Activated CD4-positive, CD25-positive, alpha-beta regulatory T cell treated with anti-CD3 and anti-CD28 coated beads, Interleukin-2, amount 50 U/mL, for 24 hours (primary cell): ENCODE measurements around the gene ATP6V0E1.
"Not testable (repeated sequence)": the region's sequence is repeated elsewhere in the genome, so short reads cannot be mapped to it uniquely, and the experiment has no call there.

Experiments used
- ATAC-seq, 2 donors: fragments of 150-1000 bp; cut with Tn5 transposase; one replicate each; pipeline ENCODE4 v1.10.0; 2021; ENCODE audit warnings: mild to moderate bottlenecking in 1 of 2, moderate library complexity in 1 of 2

ATP6V0E1 gene

DNA sequence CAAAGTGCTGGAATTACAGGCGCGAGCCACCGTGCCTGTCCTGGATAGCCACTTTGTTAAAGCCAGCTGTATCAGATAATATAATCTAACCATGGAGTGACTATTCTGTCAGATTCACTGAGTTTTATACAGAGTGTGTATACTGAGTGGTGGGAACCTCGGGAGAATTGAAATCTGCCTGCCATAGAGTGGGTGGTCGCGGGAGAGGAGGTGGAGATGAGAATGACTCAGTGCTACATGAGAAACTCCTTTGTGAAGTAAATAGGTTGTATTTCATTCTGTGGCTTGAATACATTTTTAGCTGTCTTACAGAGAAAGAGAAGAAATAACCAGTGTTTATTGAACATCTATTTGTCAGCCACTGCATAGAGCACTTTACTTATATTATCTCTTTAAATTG, 26.4 kb downstream of the ATP6V0E1 start:
- peak; percentile 44 to 64 for ATAC-seq

DNA sequence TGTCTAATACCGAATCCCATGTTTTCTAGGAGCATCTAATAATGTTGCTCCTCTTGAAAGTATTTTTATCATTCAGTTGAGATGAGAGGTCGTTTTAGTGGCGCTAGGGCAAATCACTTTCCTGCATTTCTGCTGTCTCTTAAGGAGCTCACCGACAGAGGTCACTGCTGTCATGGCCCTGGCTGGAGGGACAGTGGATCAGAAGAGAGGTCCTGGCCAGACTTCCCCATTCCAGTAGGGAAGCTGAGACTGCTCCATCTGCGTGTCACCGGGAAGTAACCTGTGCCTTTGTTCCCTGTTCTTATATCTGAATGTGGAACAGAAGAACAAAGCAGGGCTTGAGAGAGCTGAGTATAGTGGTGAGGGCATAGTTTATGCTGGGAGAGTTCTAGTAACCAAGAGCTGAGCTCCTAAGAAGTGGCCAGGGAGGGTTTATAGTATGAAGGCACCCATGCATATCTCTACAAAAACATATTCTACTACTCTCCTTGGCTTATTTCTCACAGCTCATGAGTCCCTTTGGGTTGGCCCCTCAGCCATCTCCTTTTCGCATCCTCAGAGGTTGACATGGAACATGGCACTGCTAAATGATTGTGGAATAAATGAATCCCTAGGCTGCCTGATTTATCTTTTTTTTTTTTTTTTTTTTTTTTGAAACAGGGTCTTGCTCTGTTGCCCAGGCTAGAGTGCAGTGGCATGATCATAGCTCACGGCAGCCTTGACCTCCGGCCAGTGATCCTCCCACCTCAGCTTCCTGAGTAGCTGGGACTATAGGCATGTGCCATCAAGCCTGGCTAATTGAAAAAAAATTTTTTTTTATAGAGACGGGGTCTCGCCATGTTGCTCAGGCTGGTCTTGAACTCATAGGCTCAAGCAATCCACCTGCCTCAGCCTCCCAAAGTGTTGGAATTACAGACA, 27.2 kb downstream of the ATP6V0E1 start:
- ATAC-seq: no peak

DNA sequence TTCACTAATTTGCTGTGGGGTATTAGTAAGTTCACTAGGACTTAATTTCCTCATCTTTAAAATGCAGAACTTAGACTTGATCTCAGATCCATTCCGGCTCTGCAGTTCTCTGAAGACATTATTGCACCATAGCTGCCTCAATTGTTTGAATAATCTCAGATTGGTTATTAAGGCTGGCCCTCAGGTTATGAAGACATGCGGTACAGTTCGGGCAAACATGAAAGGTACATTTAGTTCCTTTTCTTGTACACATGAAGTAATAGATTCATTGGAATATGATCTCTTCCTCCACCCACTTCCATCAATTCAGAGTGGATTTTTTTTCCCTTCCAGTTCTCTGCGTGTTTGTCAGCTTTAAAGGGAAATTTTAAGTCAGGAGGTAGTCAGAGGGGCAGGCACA, 28.0 kb downstream of the ATP6V0E1 start:
- no peak for ATAC-seq

DNA sequence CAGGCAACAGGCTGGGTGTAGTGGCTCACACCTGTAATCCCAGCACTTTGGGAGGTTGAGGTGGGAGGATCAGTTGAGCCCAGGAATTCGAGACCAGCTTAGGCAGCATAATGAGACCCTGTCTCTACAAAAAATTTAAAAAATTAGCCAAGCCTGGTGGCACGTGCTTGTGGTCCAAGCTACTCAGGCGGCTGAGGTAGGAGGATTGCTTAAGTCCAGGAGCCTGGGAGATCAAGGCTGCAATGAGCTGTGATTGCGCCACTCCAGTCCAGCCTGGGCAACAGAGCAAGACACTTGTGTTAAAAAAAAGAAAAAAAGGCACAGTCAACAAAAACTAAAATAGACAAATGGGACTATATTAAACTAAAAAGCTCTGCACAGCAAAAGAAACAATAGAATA, 29.3 kb downstream of the ATP6V0E1 start:
- ATAC-seq: no peak

DNA sequence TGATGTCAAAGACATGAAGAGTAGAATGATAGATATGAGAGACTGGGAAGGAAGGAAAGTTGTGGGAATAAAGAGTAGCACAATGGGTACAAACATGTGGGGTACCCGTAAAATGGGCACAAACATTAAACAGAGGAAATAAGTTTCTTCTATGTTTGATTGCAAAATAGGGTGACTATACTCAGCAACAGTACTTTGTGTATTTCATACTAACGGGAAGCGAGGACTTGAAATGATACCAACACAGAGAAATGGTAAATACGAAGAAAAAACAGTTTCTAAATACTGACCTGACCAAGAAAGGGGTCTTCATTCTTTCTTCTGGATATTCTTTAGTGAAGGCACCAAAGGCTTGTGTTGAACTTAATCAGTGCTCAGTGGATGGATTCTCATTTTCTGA, 31.1 kb downstream of the ATP6V0E1 start:
- no peak for ATAC-seq

DNA sequence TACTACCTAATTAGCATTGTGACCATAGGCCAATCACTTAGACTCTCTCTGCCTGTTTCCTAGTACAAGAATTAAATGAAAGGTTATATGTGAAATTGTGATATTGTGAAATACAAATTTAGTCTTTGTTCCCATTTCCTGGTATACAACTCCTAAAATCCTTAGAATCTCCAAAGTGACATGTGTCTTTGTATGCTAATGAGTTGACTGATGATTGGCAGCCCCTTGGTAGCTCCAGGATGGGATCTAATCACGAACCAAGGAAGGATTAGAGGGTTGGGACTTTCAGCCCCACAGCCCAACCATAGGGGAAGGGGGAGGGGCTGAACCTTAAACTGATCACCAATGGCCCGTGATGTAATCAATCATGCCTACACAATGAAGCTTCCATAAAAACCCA, 31.6 kb downstream of the ATP6V0E1 start:
- ATAC-seq: no peak

DNA sequence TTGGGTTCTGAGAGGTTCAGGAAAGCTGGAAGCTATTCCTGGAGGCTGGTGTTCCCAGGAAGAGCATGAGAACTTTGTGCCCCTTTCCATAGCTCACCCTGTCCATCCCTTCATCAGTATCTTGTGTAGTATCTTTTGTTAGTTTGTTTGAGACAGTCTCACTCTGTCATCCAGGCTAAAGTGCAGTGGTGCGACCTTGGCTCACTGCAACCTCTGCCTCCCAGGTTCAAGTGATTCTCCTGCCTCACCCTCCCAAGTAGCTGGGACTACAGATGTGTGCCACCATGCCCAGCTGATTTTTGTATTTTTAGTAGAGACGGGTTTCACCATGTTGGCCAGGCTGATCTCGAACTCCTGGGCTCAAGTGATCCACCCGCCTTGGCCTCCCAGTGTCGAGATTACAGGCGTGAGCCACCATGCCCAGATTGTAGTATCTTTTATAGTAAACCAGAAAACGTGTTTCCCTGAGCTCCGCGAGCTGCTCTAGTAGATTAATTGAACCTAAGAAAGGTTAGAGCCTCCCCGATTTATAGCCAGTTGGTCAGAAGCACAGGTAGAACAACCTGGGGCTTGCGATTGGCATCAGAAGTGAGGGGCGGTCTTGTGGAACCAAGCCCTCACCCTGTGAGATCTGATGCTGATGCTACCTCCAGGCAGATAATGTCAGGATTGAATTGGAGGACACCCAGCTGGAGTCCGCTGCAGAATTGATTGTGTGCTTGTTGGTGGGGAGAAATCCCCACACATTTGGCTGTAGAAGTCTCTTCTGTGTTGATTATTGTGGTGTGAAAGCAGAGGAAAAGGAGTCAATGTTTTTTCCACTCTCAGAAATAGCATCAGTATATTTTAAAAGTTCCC, 32.3 kb downstream of the ATP6V0E1 start:
- no peak for ATAC-seq

DNA sequence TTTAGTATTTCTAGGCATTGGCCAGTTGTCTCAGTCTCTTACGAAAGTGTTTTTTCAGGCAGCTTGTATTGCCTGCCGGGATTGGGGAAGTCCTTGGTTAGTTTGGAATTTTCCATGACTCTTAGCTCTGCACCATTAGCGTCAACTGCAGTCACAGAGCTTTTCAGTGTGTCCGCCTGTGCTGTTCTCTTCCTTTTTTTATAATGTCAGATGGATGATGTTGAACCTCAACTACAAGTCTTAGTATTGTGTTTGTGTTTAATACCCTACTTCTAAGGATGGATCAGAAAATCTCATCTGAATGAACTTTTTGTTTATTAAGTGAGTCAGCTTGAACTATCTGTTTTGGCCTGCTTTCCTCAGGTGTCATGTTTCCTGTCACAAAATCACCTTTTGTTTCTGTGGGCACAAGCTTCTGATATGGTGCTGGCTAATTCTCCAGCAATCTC, 33.1 kb downstream of the ATP6V0E1 start:
- peak; percentile 63 to 90 for ATAC-seq

DNA sequence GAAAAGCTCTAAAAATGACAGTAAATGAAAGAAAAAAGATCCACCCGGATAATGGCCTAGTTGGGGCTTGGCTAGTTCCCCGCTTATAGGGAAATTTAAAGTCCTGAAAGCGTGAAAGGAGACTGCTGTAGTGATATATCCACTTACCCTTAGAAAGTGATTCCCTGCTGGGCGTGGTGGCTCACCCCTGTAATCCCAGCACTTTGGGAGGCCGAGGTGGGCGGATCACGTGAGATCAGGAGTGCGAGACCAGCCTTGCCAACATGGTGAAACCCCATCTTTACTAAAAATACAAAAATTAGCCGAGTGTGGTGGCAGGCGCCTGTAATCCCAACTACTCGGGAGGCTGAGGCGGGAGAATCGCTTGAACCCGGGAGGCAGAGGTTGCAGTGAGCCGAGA, 33.5 kb downstream of the ATP6V0E1 start:
- not testable (repeated sequence) for ATAC-seq

DNA sequence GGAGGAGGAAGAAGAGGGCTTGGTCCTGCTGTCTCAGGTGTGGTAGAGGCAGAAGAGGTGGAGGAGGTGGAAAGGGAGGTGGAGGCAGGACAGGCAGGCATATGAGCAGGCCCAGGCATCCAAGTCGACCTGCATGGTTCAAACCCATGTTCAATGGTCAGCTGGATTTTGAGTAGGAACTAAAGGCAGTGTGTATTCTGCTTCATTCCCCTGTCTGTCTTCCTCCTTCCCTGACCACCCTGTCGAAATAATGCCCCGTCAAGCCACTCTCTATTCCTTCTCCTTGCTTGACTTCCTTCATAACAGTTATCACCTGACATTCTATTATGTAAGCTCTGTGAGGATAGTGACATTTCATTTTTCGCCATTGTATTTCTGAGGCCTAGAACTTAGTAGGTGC, 34.8 kb downstream of the ATP6V0E1 start:
- ATAC-seq: no peak

DNA sequence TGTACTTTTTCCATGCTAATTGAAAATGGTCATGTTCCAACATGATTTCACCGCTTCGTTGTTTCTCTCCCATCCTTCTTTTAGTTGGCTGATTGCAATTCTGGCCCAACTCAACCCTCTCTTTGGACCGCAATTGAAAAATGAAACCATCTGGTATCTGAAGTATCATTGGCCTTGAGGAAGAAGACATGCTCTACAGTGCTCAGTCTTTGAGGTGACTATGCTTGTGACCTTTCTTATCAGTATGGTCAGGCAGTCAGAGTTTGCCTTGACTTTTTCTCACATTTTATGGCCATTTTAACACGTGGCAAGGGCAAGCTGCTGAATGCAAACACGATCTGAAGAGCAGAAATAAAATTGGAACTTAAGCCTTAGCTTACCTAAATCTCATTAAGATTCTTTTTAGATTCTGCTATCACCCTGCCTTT, 36.6 kb downstream of the ATP6V0E1 start:
- no peak for ATAC-seq

DNA sequence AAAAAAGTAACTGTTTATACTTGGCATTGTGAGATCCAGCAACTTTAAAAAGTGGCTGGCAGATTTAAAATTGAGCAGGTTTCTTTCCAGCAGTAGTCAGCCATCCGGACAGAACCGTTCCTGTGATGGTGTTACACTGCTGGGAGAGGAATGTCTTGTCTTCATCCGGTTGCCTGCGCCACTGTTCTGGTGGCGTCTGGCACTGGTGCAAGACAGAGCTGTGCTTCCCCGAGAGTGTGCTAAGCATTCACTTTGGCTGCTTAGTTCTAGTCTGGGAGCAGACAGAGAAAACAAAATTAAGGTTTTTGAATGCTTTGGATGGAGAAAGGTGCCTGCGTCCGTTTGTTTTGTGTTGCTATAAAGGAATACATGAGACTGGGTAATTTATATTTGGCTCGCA, 37.1 kb downstream of the ATP6V0E1 start:
- no peak for ATAC-seq

DNA sequence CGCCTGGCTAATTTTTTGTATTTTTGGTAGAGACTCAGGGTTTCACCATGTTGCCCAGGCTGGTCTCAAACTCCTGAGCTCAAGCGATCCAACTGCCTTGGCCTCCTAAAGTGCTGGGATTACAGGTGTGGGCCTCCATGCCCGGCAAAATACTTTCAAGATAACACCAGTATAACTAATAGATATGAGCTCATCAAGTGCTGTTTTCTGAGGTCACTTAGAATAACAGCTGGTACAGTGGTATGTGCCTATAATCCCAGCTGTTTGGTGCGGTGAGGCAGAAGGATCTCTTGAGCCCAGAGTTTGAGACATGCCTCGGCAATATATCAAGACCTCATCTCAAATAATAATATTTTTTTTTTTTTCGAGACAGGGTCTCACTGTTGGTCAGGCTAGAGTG, 42.1 kb downstream of the ATP6V0E1 start:
- ATAC-seq: no peak

DNA sequence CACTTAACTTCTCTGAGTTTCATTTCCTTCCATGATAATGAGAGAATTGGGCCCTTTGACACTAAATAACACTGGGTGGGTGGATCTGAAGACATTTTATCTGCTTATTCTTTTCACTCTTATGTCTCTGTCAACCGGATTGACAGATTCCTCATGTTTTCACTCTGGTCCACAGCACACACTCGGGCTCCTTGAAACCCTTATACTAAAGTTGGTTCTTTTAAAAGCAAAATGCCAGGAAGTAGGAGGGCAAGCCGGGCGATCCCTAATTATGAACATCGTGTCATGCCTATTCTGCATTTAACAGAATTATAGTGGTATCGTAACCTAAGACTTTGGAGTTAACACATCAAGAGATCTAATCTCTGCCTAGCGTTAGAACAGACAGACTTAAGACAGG, 44.3 kb downstream of the ATP6V0E1 start:
- ATAC-seq: no peak

DNA sequence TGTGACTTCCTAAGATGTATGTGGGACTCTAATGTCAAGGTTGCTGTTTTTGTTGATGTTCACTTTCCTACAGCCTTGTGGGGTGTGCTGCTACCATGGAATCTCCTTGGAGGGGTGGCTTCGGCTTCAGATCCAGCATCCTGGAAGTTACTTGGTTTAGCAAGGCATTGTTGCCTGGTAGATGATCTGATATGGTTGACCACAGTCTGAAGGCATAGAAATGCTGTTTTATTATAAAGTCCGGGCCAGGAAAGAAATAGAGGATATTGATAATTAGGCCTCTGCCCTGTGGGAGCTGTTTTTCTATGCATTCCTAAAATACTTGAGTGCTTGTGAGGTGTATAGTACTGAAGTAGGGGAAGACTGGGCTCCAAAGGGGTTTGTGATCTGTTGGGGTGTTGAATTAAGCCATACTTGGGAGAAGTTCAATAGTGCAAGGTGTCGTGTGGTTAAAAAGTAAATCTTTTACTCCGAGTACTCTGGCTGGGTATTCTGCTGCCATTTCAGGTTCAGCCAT, 45.3 kb downstream of the ATP6V0E1 start:
- ATAC-seq: no peak

DNA sequence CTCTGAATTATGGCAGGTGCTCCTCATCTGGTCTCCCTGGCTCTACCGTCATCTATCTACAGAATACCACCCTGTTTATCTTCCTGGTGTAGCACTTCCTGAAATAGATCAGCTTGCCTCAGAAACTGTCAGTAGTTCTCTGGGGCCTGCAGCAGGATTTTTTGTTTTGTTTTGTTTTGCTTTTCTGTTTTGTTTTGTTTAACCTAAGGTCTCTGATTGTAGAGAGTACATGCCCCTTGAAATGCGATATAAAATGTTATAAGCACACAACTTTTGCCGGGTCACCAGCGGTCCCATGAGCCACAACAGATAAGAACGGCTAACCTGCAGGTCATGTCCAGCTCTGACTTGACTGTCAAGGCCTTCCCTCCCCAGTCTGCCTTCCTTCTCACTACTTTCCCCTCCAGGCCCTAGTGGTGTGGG, 45.9 kb downstream of the ATP6V0E1 start:
- ATAC-seq: no peak

DNA sequence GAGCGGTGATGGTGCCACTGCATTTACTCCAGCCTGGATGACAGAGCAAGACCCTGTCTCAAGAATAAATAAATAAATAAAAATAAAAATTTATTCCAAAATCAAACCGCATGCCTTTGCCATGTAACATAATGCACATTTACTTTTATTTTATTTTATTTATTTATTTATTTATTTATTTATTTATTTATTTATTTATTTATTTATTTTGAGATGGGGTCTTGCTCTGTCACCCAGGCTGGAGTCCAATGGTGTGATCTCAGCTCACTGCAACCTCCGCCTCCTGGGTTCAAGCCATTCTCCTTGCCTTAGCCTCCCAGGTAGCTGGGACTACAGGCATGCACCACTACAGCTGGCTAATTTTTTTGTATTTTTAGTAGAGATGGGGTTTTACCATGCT, 48.5 kb downstream of the ATP6V0E1 start:
- not testable (repeated sequence) for ATAC-seq

DNA sequence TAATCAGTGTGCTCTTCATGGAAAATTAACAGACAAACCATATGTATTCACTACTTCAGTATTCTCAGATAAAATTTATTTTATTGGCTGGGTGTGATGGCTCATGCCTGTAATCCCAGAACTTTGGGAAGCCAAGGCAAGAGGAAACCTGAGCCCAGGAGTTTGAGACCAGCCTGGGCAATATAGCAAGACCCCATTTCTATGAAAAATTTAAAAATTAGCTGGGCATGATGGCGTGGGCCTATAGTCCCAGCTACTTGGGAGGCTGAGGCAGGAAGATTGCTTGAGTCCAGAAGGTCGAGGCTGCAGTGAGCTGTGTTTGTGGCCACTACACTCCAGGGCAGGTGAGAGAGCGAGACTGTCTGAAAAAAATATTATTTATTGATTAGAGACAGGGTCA, 49.2 kb downstream of the ATP6V0E1 start:
- ATAC-seq: no peak

DNA sequence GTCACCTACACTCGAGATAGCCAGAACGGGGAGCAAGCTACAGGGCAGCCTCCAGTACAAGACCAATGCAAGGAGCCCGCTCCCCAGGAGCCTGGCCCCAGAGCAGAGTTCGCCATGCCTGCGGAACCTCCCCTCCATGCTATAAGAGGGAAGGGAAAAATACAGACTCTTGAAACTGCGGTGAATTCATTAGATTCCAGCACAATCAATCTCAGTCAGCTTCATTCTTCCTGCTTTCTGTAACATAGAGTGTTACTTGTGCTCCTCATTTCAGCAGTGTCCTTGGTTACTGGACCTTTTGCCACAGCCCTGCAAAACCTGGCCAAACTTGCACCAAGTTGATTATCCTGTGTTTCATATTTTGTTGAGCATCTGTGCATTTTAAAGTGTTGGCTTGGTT, 50.4 kb downstream of the ATP6V0E1 start:
- no peak for ATAC-seq

DNA sequence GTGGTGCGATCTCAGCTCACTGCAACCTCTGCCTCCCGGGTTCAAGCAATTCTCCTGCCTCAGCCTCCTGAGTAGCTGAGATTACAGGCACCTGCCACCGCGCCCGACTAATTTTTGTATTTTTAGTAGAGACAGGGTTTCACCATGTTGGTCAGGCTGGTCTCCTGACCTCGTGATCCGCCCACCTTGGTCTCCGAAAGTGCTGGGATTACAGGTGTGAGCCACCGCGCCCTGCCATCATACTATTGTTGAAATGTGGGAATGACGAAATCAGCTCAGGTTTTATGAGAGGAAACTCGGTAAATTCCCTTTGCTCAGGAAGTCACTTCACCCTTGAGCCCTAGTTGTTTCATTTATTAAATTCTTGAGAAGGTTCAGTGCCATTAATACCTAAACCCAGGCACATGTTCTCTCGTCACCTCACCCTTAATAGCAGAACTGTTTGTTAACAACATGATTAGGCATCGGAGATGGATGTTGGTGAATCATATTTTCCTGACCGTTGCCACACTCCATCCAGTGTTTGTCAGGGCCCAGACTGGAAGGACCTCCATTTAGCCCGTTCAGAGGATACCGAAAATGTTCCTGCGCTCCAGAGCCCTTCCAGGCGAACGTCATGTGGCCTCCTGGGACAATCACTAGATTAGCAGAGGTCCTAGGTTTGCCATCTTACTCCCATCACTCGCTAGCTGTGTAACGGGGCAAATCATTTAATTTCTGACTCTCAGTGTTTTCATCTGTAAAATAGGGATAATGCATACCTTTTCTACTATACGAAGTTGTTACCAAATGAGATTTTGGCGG, 52.5 kb downstream of the ATP6V0E1 start:
- ATAC-seq: peak; percentile 55 to 65

DNA sequence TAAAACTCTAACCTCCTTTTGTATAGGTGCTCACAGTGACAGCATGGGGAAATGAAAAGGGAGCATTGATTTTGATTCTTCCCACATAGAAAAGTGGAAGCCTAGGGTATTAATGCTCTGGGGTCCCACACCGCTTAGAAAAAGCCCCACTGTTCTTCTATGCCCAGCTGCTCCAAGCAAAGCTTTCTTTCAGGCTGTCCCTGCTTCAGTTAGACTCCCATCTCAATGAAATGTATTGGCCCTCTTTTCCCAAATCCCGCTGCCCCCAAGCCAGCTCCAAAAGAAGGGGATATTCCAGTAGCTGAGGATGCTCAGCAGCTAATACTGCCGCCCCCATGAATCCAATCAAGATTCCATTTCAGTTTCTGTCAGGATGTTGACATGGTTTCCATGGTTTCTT, 55.6 kb downstream of the ATP6V0E1 start:
- ATAC-seq: no peak

DNA sequence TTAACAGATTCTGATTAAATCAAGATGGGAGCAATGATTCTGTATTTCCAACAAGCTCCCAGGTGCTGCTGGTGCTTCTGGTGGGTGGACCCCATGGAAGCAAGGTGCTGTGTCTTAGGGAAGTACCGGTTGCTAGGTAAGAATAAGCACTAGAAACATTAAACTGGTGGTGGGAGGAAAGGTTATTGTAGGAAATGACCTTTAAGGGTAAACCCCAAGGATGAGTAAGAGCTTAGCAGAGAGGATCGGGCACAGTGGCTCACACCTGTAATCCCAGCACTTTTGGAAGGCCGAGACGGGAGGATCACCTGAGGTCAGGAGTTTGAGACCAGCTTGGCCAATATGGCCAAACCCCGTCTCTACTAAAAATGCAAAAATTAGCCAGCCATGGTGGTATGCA, 56.4 kb downstream of the ATP6V0E1 start:
- no peak for ATAC-seq
